Upper lobe of right lung (tissue), 1 donor: ENCODE data around the gene CTDSPL2. TPM values are rescaled to one million over a fixed set of nuclear protein-coding genes. Genes with fewer than 3 reads are reported as not detected.

Experiments used
- ATAC-seq: fragments of 200-7000 bp; cut with Tn5 transposase; one replicate; pipeline ENCODE4 v1.9.1; 2020; ENCODE audit warnings: mild to moderate bottlenecking, moderate library complexity
- DNase-seq: peaks from one replicate; pipeline ENCODE4 v3.0.0-alpha.2; 2020
- H3K27ac ChIP-seq: fragments of 200-600 bp; one replicate; pipeline ENCODE4 v1.8.0; 2022
- H3K27me3 ChIP-seq: fragments of 200-600 bp; one replicate; pipeline ENCODE4 v1.8.0; 2022; ENCODE audit warnings: mild to moderate bottlenecking
- H3K36me3 ChIP-seq: fragments of 200-600 bp; one replicate; pipeline ENCODE4 v1.8.0; 2022
- H3K4me1 ChIP-seq: fragments of 200-600 bp; one replicate; pipeline ENCODE4 v1.8.0; 2022
- H3K4me3 ChIP-seq: fragments of 200-600 bp; one replicate; pipeline ENCODE4 v1.8.0; 2022; ENCODE audit warnings: mild to moderate bottlenecking
- H3K9me3 ChIP-seq: fragments of 200-600 bp; one replicate; pipeline ENCODE4 v1.8.0; 2022
- intact Hi-C: fragments of 100-400 bp; cut with DNase I; formaldehyde crosslinking; loops from one replicate; pipeline ENCODE4 v1.11.0; 2022
- long read RNA-seq: library from polyadenylated mRNA; unstranded; transcript quantifications from one replicate; pipeline ENCODE4 v2.0.0, GENCODE V29; 2021
- total RNA-seq: library from RNA; stranded (reverse); fragmentation: NEBNext Ultra II Directional; extraction: Animal tissue kit (Norgen Biotek cat#: 25700); gene quantifications from one replicate; pipeline ENCODE4 v1.2.1, GENCODE V29; 2021
- TF ChIP-seq, protein P1 (sequence below): fragments of 200-600 bp; IDR thresholded peaks from one replicate; pipeline ENCODE4 v1.8.0; 2022; ENCODE audit warnings: antibody characterized with exemption
- donor health status: DM: no; HTN: yes; CAD: no; lungs with severe emphysema.

CTDSPL2 gene
- 34.1 TPM for total RNA-seq
- long read RNA-seq, full-length matches to known transcripts = 6 of 33 reads
- long read RNA-seq, partial matches to known transcripts = 2 of 33 reads
- long read RNA-seq, other reads (novel, unspliced or antisense) = 25 of 33 reads

DNA sequence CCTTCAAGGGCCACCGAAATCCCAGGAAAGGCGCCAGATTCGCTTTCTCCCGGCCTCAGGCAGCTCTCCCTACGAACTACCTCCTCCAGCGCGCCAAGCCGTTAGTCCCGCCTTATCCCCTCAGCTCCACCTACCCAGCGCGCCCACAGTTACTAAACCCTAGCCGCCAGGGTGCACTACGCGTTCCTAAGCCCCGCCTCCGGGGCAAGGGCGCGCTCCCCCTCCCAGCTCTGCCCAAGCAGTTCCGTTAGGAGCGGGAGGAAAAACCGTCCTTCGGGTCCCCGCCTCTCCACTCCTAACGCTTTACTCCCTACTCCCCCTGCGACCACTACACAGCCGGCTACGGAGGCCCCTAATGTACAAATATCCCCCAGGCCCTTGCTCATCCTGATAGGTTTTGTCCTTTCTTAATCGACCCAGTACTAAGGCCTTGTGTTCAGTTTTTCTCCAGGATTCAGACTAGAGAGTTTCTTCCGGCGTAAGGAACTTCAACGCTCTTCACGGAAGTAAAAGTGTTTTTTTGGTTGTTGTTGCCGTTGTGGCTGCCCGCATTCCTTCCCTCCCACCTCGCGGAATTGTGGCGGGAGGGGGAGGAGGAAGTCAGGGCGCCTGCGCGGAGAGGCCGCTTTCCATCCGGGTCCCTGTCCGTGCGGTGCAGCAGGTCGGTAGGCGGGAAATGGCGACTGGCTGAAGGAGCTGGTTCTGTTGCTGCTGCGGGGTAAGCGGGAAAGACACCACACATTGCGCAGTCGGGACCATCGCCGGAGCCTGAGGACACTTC, at the start of gene CTDSPL2:
Gene CTDSPL2 (plus strand): TSS at position 655 of the 781 bp plus-strand sequence. CDS start 31,386 bp downstream, outside the sequence.
- peaks cover 6% of the 10 kb centered on the region for H3K36me3 ChIP-seq
- ATAC-seq = peak; percentile 99
- intact Hi-C loops = no loop called here

DNA sequence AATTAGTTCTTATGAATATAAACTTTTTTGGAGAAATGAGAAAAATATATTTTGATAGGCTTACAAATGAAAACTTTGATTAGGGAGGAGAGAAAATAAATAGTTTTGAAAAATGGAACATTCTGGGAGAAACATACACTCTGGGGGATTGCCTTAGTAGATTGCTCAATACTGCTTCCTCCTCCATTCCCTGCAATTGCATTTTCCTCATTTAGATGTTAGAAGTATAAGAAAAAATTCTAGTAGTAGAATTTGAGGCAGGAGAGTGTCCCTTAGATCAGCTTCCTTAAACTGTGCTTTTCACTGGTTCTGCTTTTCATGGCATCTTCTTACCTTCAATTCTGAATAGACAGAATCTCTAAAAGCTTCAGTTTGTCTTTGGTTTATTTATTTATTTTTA, 46.2 kb upstream of the CTDSPL2 start:
- H3K9me3 ChIP-seq = no peaks in the 10 kb centered on the region
- ATAC-seq = no peak
- no peak for DNase-seq
- TF ChIP-seq, protein P1, sequence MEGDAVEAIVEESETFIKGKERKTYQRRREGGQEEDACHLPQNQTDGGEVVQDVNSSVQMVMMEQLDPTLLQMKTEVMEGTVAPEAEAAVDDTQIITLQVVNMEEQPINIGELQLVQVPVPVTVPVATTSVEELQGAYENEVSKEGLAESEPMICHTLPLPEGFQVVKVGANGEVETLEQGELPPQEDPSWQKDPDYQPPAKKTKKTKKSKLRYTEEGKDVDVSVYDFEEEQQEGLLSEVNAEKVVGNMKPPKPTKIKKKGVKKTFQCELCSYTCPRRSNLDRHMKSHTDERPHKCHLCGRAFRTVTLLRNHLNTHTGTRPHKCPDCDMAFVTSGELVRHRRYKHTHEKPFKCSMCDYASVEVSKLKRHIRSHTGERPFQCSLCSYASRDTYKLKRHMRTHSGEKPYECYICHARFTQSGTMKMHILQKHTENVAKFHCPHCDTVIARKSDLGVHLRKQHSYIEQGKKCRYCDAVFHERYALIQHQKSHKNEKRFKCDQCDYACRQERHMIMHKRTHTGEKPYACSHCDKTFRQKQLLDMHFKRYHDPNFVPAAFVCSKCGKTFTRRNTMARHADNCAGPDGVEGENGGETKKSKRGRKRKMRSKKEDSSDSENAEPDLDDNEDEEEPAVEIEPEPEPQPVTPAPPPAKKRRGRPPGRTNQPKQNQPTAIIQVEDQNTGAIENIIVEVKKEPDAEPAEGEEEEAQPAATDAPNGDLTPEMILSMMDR = no peak
- no peaks in the 10 kb centered on the region for H3K27me3 ChIP-seq
- peaks cover 18% of the 10 kb centered on the region for H3K36me3 ChIP-seq
- intact Hi-C loops = no loop called here
- H3K27ac ChIP-seq = no peak overlapping the region
- no peak overlapping the region for H3K4me3 ChIP-seq
- peaks cover 3% of the 10 kb centered on the region for H3K4me1 ChIP-seq

More for the DNA sequence above, at the start of gene CTDSPL2:
- no peaks in the 10 kb centered on the region for H3K27me3 ChIP-seq
- TF ChIP-seq, protein P1 = peak; percentile 43
- no peaks in the 10 kb centered on the region for H3K9me3 ChIP-seq
- DNase-seq = peak; percentile 98
- H3K4me1 ChIP-seq = peaks cover 24% of the 10 kb centered on the region
- H3K4me3 ChIP-seq = peak within 1 kb of the TSS; percentile 72
- peak within 1 kb of the TSS; percentile 97 for H3K27ac ChIP-seq

DNA sequence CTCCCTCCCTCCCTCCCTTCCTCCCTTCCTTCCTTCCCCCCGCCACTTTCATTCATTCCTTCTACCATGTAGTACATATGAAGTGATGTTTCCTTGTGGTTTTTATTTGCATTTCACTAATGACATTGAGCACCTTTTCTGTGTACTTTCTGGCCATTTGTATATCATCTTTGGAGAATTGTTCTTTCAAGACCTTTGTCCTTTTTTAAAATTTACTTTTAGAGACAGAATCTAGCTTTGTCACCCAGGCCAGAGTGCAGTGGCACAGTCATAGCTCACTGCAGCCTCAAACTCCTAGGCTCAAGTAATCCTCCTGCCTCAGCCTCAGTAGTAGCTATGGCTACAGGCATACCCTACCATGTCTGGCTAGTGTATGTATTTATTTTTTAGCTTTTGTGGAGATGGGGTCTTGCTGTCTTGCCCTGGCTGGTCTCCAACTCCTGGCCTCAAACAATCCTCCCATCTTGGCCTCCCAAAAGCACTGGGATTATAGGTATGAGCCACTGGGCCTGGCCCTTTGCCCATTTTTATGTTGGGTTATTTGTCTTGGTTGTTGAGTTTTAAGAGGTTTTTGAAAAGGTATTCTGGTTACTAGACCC, 42.0 kb upstream of the CTDSPL2 start:
- H3K27ac ChIP-seq = no peak overlapping the region
- no peak overlapping the region for H3K4me3 ChIP-seq
- ATAC-seq (no peak), DNase-seq (no peak)
- no peaks in the 10 kb centered on the region for H3K27me3 ChIP-seq
- H3K9me3 ChIP-seq = no peaks in the 10 kb centered on the region
- peaks cover 3% of the 10 kb centered on the region for H3K4me1 ChIP-seq
- TF ChIP-seq, protein P1 = no peak
- H3K36me3 ChIP-seq = peaks cover 18% of the 10 kb centered on the region
- intact Hi-C loops = no loop called here

DNA sequence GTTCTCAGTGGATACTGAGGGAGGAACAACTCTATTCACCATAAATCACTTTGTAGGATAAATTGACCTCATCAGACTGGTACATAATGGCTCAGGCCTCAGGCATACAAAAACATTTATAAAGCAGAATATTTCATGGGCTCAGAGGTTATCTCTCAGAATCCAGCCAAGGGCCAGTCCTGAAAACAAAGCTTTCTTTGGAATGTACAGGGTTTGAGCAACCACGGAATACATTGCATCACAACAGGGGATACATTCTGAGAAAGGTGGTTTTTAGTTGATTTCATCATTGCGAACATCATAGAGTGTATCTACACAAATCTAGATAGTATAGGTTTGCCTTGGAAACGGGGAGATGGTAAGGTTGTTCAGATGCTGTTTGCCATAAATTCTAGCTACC, 33.4 kb upstream of the CTDSPL2 start:
- intact Hi-C loops = no loop called here
- TF ChIP-seq, protein P1 = no peak
- no peaks in the 10 kb centered on the region for H3K27me3 ChIP-seq

DNA sequence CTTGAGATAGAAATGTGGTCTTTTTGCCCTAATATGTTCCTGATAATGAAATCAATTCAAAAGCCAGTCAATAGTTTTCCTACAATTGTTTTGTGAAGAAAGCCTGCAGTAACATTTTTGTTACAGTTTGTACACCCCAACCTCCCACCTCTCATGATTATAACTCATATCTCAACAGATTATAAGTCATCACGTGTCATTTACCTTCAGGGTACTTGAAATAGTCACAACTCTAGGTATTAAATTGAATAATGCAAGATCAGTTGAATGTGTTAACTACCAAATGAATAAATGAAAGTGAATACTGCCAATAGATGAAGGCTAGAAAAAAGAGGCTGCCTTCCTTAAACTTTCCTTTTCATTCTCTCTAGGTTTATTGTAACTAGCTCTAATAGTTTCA, 32.9 kb upstream of the CTDSPL2 start:
- H3K27me3 ChIP-seq = no peaks in the 10 kb centered on the region
- no peak overlapping the region for H3K27ac ChIP-seq
- DNase-seq = no peak
- no peak overlapping the region for H3K4me3 ChIP-seq
- TF ChIP-seq, protein P1 = no peak
- intact Hi-C loops = no loop called here
- no peaks in the 10 kb centered on the region for H3K36me3 ChIP-seq
- no peaks in the 10 kb centered on the region for H3K9me3 ChIP-seq
- ATAC-seq = no peak
- no peaks in the 10 kb centered on the region for H3K4me1 ChIP-seq

More for the DNA sequence above, 33.4 kb upstream of the CTDSPL2 start:
- no peak for ATAC-seq
- no peaks in the 10 kb centered on the region for H3K9me3 ChIP-seq
- no peaks in the 10 kb centered on the region for H3K36me3 ChIP-seq
- H3K27ac ChIP-seq = no peak overlapping the region
- no peaks in the 10 kb centered on the region for H3K4me1 ChIP-seq
- H3K4me3 ChIP-seq = no peak overlapping the region
- DNase-seq = no peak
